Loucy (cell line): ENCODE measurements around the gene EEPD1.

Source experiments
- H2AFZ ChIP-seq: fragments of 200-600 bp; sonication (generic); 2 replicates; pipeline ENCODE4 v1.6.0; 2016; ENCODE audit warnings: antibody characterized with exemption, mild to moderate bottlenecking, low read length, moderate library complexity
- H3F3A ChIP-seq: fragments of 200-600 bp; 2 replicates; pipeline ENCODE4 v1.6.0; 2016; ENCODE audit warnings: antibody characterized with exemption, low read depth, mild to moderate bottlenecking
- H3K27me3 ChIP-seq: fragments of 200-600 bp; sonication (generic); 2 replicates; pipeline ENCODE4 v1.6.1; 2014; ENCODE audit warnings: low read length, mild to moderate bottlenecking; ENCODE audit not compliant: insufficient read depth, poor library complexity, severe bottlenecking
- H3K36me3 ChIP-seq: fragments of 200-600 bp; sonication (generic); 2 replicates; pipeline ENCODE4 v1.6.1; 2016; ENCODE audit warnings: low read length; ENCODE audit not compliant: insufficient read depth
- H3K4me1 ChIP-seq: fragments of 200-600 bp; sonication (generic); 2 replicates; pipeline ENCODE4 v1.5.1; 2014; ENCODE audit warnings: low read length, mild to moderate bottlenecking; ENCODE audit not compliant: insufficient read depth, poor library complexity, severe bottlenecking
- H3K4me2 ChIP-seq: fragments of 200-600 bp; sonication (generic); 2 replicates; pipeline ENCODE4 v1.6.0; 2014; ENCODE audit warnings: antibody characterized with exemption, low read length, low read depth, mild to moderate bottlenecking; ENCODE audit not compliant: poor library complexity, severe bottlenecking
- H3K4me3 ChIP-seq: fragments of 200-600 bp; sonication (generic); 2 replicates; pipeline ENCODE4 v1.5.1; 2014; ENCODE audit warnings: low read length, mild to moderate bottlenecking, mixed read lengths; ENCODE audit not compliant: poor library complexity, severe bottlenecking
- H3K79me2 ChIP-seq: fragments of 200-600 bp; sonication (generic); 2 replicates; pipeline ENCODE4 v1.6.1; 2014; ENCODE audit warnings: low read length; ENCODE audit not compliant: insufficient read depth
- H3K9ac ChIP-seq: fragments of 200-600 bp; sonication (generic); 2 replicates; pipeline ENCODE4 v1.6.0; 2014; ENCODE audit warnings: mild to moderate bottlenecking, low read depth, low read length, moderate library complexity; ENCODE audit not compliant: poor library complexity, severe bottlenecking
- H3K9me2 ChIP-seq: fragments of 200-600 bp; sonication (generic); replicated peaks from 2 replicates; pipeline ENCODE4 v1.6.1; 2016; ENCODE audit warnings: low read depth, low read length, mixed read lengths
- H3K9me3 ChIP-seq: fragments of 200-600 bp; sonication (generic); 2 replicates; pipeline ENCODE4 v1.6.1; 2014; ENCODE audit warnings: mild to moderate bottlenecking, antibody characterized with exemption, low read length, low read depth; ENCODE audit not compliant: insufficient read depth
- H4K20me1 ChIP-seq: fragments of 200-600 bp; sonication (generic); 2 replicates; pipeline ENCODE4 v1.6.0; 2014; ENCODE audit warnings: antibody characterized with exemption, low read length, mild to moderate bottlenecking; ENCODE audit not compliant: insufficient read depth, poor library complexity, severe bottlenecking
- CTCF ChIP-seq: fragments of 200-600 bp; sonication (generic); conservative IDR thresholded peaks from 2 replicates; pipeline ENCODE4 v1.5.1; 2014; ENCODE audit warnings: mild to moderate bottlenecking, antibody characterized with exemption, low read length
- EZH2phosphoT487 ChIP-seq: fragments of 200-600 bp; IDR thresholded peaks from 2 replicates; pipeline ENCODE4 v1.6.1; 2018; ENCODE audit warnings: antibody characterized with exemption, mild to moderate bottlenecking, moderate library complexity, borderline replicate concordance

EEPD1 gene

GRCh38 chr7:36165059-36165458 is 12.0 kb downstream of the EEPD1 start:
- Histone ChIP-seq H3K36me3 (no peaks in the 10 kb centered on the region), H4K20me1 (no peaks in the 10 kb centered on the region), H3F3A (no peaks in the 10 kb centered on the region), H3K9me3 (no peaks in the 10 kb centered on the region), H3K79me2 (peaks cover 18% of the 10 kb centered on the region; the same call in 1 of the 2 replicates), H3K4me3 (no peak overlapping the region), H3K27me3 (no peaks in the 10 kb centered on the region), H2AFZ (no peak overlapping the region), H3K9ac (no peak overlapping the region), H3K4me2 (no peak overlapping the region), H3K9me2 (no peaks in the 10 kb centered on the region), H3K4me1 (peaks cover 51% of the 10 kb centered on the region)
- TF ChIP-seq CTCF, result no peak
- TF ChIP-seq EZH2phosphoT487, result no peak

- no peaks in the 10 kb centered on the region for H4K20me1 ChIP-seq
- peaks cover 17% of the 10 kb centered on the region; the same call in 1 of the 2 replicates for H3K79me2 ChIP-seq
- H3K36me3 ChIP-seq, result no peaks in the 10 kb centered on the region
- H3K4me2 ChIP-seq, result no peak overlapping the region
- H3K9ac ChIP-seq, result no peak overlapping the region
- H3K9me2 ChIP-seq, result no peaks in the 10 kb centered on the region
- H3K4me1 ChIP-seq, result peaks cover 47% of the 10 kb centered on the region
- no peak overlapping the region for H2AFZ ChIP-seq
- no peaks in the 10 kb centered on the region for H3F3A ChIP-seq
- no peak for TF ChIP-seq EZH2phosphoT487
- TF ChIP-seq CTCF, result no peak
- no peak overlapping the region for H3K4me3 ChIP-seq
- no peaks in the 10 kb centered on the region for H3K9me3 ChIP-seq
- no peaks in the 10 kb centered on the region for H3K27me3 ChIP-seq
Measured at GRCh38 chr7:36165802-36166201, 12.7 kb downstream of the EEPD1 start.

GRCh38 chr7:36167403-36168050 is 14.5 kb downstream of the EEPD1 start:
- TF ChIP-seq EZH2phosphoT487, result no peak
- TF ChIP-seq CTCF, result no peak
- peaks cover 38% of the 10 kb centered on the region for H3K4me1 ChIP-seq
- no peaks in the 10 kb centered on the region for H3K36me3 ChIP-seq
- H3K9me2 ChIP-seq, result no peaks in the 10 kb centered on the region
- peaks cover 4% of the 10 kb centered on the region; the same call in 1 of the 2 replicates for H3K79me2 ChIP-seq
- H4K20me1 ChIP-seq, result no peaks in the 10 kb centered on the region
- no peaks in the 10 kb centered on the region for H3F3A ChIP-seq
- H3K9me3 ChIP-seq, result no peaks in the 10 kb centered on the region
- no peak overlapping the region for H3K4me2 ChIP-seq
- no peaks in the 10 kb centered on the region for H3K27me3 ChIP-seq
- H3K9ac ChIP-seq, result no peak overlapping the region
- no peak overlapping the region for H3K4me3 ChIP-seq
- H2AFZ ChIP-seq, result no peak overlapping the region
